Measurements from ENCODE around the gene SCAP.
"Not testable (repeated sequence)": the region's sequence is repeated elsewhere in the genome, so short reads cannot be mapped to it uniquely, and the experiment has no call there.

SCAP gene

DNA sequence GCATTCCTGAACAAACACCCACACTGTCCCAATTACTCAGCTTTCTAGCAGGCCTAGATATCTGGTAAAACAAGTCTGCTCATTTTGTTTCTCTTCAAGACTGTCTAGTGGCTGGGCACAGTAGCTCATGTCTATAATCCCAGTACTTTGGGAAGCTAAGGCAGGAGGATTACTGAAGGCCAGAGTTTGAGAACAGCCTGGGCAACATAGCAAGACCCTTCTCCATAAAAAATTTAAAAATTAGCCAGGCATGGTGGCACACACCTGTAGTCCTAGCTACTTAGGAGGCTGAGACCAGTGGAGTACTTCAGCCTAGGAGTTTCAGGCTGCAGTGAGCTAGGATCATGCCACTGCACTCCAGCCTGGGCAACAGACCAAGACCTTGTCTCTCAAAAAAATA lies 101.2 kb downstream of the SCAP start:
- TF ChIP-seq, protein P1, sequence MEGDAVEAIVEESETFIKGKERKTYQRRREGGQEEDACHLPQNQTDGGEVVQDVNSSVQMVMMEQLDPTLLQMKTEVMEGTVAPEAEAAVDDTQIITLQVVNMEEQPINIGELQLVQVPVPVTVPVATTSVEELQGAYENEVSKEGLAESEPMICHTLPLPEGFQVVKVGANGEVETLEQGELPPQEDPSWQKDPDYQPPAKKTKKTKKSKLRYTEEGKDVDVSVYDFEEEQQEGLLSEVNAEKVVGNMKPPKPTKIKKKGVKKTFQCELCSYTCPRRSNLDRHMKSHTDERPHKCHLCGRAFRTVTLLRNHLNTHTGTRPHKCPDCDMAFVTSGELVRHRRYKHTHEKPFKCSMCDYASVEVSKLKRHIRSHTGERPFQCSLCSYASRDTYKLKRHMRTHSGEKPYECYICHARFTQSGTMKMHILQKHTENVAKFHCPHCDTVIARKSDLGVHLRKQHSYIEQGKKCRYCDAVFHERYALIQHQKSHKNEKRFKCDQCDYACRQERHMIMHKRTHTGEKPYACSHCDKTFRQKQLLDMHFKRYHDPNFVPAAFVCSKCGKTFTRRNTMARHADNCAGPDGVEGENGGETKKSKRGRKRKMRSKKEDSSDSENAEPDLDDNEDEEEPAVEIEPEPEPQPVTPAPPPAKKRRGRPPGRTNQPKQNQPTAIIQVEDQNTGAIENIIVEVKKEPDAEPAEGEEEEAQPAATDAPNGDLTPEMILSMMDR (conservative IDR thresholded peaks at IDR 0.05; ENCODE audit: low read depth, low read length), result no peak

DNA sequence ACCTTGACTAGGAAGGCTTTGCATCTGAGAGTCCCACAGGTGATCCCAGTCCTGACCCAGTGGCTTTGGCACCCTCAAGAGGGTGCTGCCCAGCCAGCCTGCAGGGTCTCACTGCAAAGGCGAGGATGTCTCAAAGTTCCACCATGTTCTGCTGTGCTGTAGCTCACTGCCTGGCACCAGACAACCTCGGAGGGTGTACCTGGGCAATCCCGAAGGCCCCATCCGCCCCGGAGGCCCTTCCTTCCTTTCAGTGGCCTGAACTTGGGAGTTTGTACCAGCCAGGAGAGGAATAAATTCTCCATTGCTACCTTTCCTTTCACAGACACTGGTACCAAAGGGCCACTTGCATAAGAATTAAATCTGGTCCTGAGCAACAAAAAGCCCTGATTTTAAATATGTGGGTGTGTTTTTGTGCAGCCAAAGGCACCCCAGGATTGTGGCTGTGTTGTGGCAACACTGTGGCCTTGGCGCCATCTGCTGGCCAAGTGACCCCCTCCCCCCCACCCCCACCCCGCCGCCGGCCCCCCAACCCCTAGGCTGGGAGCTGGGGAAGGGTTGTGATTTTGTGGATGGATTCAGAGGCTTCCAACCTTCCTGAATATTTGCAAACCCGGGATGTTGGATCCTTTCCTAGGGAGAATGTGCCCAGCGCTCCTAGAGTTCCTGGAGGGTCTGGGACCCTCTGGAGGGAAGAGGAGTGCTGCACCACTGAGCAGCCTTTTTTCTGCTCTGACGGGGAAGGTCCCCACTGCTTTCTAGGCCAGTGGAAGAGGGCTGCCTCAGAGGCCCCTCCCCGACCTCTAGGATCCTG lies 104.6 kb downstream of the SCAP start:
- peak; percentile 23 for DNase-seq (ENCODE audit: low read depth)
- no peak overlapping the region for H3K4me3 ChIP-seq (ENCODE audit: low read depth, low read length)
- TF ChIP-seq, protein P1 (conservative IDR thresholded peaks at IDR 0.05; ENCODE audit: low read depth, low read length), result peak; percentile 52

More for the DNA sequence above, 101.2 kb downstream of the SCAP start:
- DNase-seq (ENCODE audit: low read depth), result no peak
- H3K4me3 ChIP-seq (ENCODE audit: low read depth, low read length), result no peak overlapping the region

DNA sequence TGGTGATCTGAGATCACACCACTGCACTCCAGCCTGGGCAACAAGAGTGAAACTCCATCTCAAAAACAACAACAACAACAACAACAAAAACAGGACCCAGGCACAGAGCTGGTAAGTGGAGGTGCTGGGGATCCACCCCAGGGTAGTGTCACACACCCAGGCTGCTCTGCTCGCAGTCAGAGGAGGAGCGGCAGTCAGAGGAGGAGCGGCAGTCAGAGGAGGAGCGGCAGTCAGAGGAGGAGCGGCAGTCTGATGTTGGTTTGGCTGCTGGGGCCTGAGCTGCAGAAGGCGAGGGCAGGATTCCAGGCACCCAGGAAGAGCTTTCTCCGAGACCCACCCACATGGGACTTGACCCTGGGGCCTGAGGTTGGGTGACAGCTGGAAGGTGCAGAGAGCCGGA lies 105.7 kb downstream of the SCAP start:
- DNase-seq (ENCODE audit: low read depth); H3K4me3 ChIP-seq (ENCODE audit: low read depth, low read length): not testable (repeated sequence)

DNA sequence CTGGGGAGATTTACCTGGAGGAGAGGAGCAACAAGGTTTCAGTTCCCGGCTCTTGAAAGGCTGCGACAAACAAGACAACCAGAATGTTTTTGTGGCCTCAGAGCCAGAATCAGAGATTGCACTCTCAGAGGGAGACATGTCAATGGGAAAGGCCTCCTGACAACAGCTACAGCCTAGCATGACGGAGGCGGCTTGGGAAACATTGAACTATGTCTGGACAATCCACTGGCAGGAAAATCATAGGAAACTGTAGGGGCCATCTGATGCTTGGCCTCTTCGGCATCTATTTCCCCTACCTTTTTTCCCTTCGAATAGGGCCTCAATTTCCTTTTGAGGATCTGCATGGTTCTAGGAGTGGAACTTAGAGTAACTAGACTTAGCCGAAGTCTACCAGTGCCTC lies 108.1 kb downstream of the SCAP start:
- TF ChIP-seq, protein P1 (conservative IDR thresholded peaks at IDR 0.05; ENCODE audit: low read depth, low read length), result no peak
- no peak for DNase-seq (ENCODE audit: low read depth)
- H3K4me3 ChIP-seq (ENCODE audit: low read depth, low read length), result no peak overlapping the region

DNA sequence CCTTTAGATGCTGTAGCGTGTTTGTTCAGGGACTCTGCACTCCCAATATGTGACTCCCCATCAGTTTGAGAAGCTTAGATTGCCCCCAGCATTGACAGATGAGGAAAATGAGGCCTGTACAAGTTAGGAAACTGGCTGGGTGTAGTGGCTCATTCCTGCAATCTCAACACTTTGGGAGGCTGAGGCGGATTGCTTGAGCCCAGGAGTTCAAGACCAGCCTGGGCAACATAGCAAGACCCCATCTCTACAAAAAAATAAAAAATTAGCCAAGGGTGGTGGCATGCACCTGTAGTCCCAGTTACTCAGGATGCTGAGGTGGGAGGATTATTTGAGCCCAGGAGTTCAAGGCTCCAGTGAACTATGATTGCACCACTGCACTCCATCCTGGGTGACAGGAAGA lies 108.9 kb downstream of the SCAP start:
- DNase-seq (ENCODE audit: low read depth), result no peak
- TF ChIP-seq, protein P1 (conservative IDR thresholded peaks at IDR 0.05; ENCODE audit: low read depth, low read length), result no peak
- no peak overlapping the region for H3K4me3 ChIP-seq (ENCODE audit: low read depth, low read length)

DNA sequence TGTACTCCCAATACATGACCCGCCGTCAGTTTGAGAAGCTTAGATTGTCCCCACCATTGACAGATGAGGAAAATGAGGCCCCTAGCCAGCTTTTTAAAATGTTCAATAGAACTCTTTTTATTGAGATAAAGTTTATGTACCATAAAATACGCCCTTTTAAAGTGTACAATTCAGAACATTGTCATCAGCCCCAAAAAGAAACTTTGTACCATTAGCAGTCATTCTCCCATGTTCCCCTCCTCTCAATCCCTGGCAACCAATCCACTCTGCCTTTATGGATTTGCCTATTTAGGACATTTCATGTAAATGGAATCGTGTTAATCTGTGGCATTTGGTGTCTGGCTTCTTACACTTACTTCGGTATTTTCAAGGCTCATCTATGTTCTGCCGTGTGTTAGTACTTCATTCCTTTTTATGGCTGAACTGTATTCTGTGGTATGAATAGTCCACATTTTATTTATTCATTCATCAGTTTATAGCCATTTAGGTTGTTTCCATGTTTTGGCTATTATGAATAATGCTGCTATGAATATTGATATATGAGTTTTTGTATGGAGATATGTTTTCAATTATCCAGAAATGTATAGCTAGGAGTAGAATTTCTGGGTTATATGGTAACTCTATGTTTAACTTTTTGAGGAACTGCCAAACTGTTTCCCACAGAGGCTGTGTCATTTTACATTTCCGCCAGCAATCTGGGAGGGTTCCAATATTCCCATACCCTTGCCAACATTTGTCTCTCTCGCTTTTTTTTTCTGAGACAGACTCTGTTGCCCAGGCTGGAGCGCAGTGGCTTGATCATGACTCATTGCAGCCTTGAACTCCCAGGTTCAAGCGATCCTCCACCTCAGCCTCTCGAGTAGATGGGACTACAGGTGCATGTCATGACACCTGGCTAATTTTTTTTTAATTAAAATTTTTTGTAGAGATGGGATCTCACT lies 110.3 kb downstream of the SCAP start:
- peak; percentile 23 for DNase-seq (ENCODE audit: low read depth)
- TF ChIP-seq, protein P1 (conservative IDR thresholded peaks at IDR 0.05; ENCODE audit: low read depth, low read length), result no peak
- H3K4me3 ChIP-seq (ENCODE audit: low read depth, low read length), result no peak overlapping the region
